Trophoblast cell (in vitro differentiated cells and primary cell): Measurements from ENCODE around the gene PPP1R27.

ENCODE experiments used
- DNase-seq, 2 donors: peaks; one replicate each; pipeline ENCODE4 v3.0.0-alpha.2; 2016
- H2AFZ ChIP-seq: 2 replicates; pipeline ENCODE4 v1.6.1; 2013; ENCODE audit warnings: low read length, moderate library complexity, mild to moderate bottlenecking; ENCODE audit not compliant: insufficient read depth, poor library complexity
- H2AK5ac ChIP-seq: 2 replicates; pipeline ENCODE4 v1.6.1; 2013; ENCODE audit warnings: mild to moderate bottlenecking, low read length
- H2BK120ac ChIP-seq: 2 replicates; pipeline ENCODE4 v1.6.1; 2013; ENCODE audit warnings: low read length, mild to moderate bottlenecking, moderate library complexity; ENCODE audit not compliant: insufficient read depth, poor library complexity
- H2BK12ac ChIP-seq: 2 replicates; pipeline ENCODE4 v1.6.1; 2013; ENCODE audit warnings: mild to moderate bottlenecking, low read length, moderate library complexity
- H2BK5ac ChIP-seq: 2 replicates; pipeline ENCODE4 v1.6.1; 2013; ENCODE audit warnings: low read length, low read depth, moderate library complexity, mild to moderate bottlenecking; ENCODE audit not compliant: poor library complexity
- H3K14ac ChIP-seq: 2 replicates; pipeline ENCODE4 v1.6.1; 2013; ENCODE audit warnings: mild to moderate bottlenecking, low read length
- H3K18ac ChIP-seq: 2 replicates; pipeline ENCODE4 v1.6.1; 2013; ENCODE audit warnings: mild to moderate bottlenecking, low read length
- H3K23ac ChIP-seq: 2 replicates; pipeline ENCODE4 v1.6.1; 2013; ENCODE audit warnings: low read length
- H3K27ac ChIP-seq: 2 replicates; pipeline ENCODE4 v1.5.1; 2013; ENCODE audit warnings: low read depth, mild to moderate bottlenecking, inconsistent platforms, low read length, moderate library complexity
- H3K27me3 ChIP-seq: 2 replicates; pipeline ENCODE4 v1.6.1; 2013; ENCODE audit warnings: inconsistent platforms, mild to moderate bottlenecking, low read length, moderate library complexity; ENCODE audit not compliant: insufficient read depth
- H3K36me3 ChIP-seq, 2 experiments: 1 replicate in 1 of 2; 2 replicates in 1 of 2; pipeline ENCODE4 v1.6.1; 2013; ENCODE audit warnings: low read length in 2 of 2, mild to moderate bottlenecking in 2 of 2, moderate library complexity in 1 of 2; ENCODE audit not compliant: insufficient read depth in 2 of 2, control insufficient read depth in 1 of 2
- H3K4ac ChIP-seq: 2 replicates; pipeline ENCODE4 v1.6.1; 2013; ENCODE audit warnings: low read depth, mild to moderate bottlenecking, low read length, moderate library complexity
- H3K4me1 ChIP-seq, 2 experiments: 1 replicate in 1 of 2; 2 replicates in 1 of 2; pipeline ENCODE4 v1.6.1; 2013; ENCODE audit warnings: low read length in 2 of 2, mild to moderate bottlenecking in 2 of 2, moderate library complexity in 1 of 2; ENCODE audit not compliant: insufficient read depth in 2 of 2, control insufficient read depth in 1 of 2
- H3K4me2 ChIP-seq: 2 replicates; pipeline ENCODE4 v1.6.1; 2013; ENCODE audit warnings: inconsistent platforms, mild to moderate bottlenecking, low read length, moderate library complexity
- H3K4me3 ChIP-seq: 2 replicates; pipeline ENCODE4 v1.5.1; 2013; ENCODE audit warnings: mild to moderate bottlenecking, low read depth, low read length, inconsistent platforms
- H3K79me1 ChIP-seq: one replicate; pipeline ENCODE4 v1.6.1; 2013; ENCODE audit warnings: low read length
- H3K79me2 ChIP-seq: 2 replicates; pipeline ENCODE4 v1.6.1; 2013; ENCODE audit warnings: low read length, mild to moderate bottlenecking; ENCODE audit not compliant: control insufficient read depth, insufficient read depth, poor library complexity
- H3K9ac ChIP-seq: 2 replicates; pipeline ENCODE4 v1.6.1; 2013; ENCODE audit warnings: mild to moderate bottlenecking, low read length
- H3K9me3 ChIP-seq: 2 replicates; pipeline ENCODE4 v1.6.1; 2013; ENCODE audit warnings: low read depth, mild to moderate bottlenecking, control low read depth, inconsistent platforms, low read length; ENCODE audit not compliant: insufficient read depth
- H4K12ac ChIP-seq: 2 replicates; pipeline ENCODE4 v1.6.1; 2013; ENCODE audit warnings: low read depth, mild to moderate bottlenecking, low read length, moderate library complexity
- H4K8ac ChIP-seq: 2 replicates; pipeline ENCODE4 v1.6.1; 2013; ENCODE audit warnings: low read depth, mild to moderate bottlenecking, low read length, moderate library complexity
- H4K91ac ChIP-seq: one replicate; pipeline ENCODE4 v1.6.1; 2013; ENCODE audit warnings: low read depth, mild to moderate bottlenecking, low read length, moderate library complexity
- WGBS: extraction: QIAGEN DNeasy Blood & Tissue Kit; methylation state at CpG from one replicate; pipeline ENCODE4 v1.1.7; 2013; ENCODE audit warnings: missing lambda C conversion rate; ENCODE audit not compliant: insufficient read length, insufficient coverage; ENCODE audit errors: extremely low coverage; 5-methylcytosine and 5-hydroxymethylcytosine counted together

PPP1R27 gene

GRCh38 chr17:81854974-81855774, 20.3 kb upstream of the PPP1R27 start:
- Histone ChIP-seq H2BK120ac (no peak overlapping the region), H3K27me3 (no peaks in the 10 kb centered on the region), H4K91ac (no peak overlapping the region), H3K9ac (no peak overlapping the region), H3K27ac (no peak overlapping the region), H3K79me1 (peaks cover 7% of the 10 kb centered on the region), H4K8ac (no peak overlapping the region), H3K9me3 (no peaks in the 10 kb centered on the region), H2BK12ac (no peak overlapping the region), H3K23ac (no peak overlapping the region), H2AFZ (no peak overlapping the region), H3K36me3 (peaks cover 79% of the 10 kb centered on the region in 2 experiments), H2BK5ac (no peak overlapping the region), H2AK5ac (no peak overlapping the region), H3K79me2 (peaks cover 25% of the 10 kb centered on the region), H4K12ac (no peak overlapping the region), H3K4me3 (no peak overlapping the region), H3K14ac (no peak overlapping the region), H3K18ac (no peak overlapping the region), H3K4me2 (no peak overlapping the region), H3K4ac (peak overlapping the region; percentile 58), H3K4me1 (peaks cover 11 to 14% of the 10 kb centered on the region in 2 experiments)
- WGBS, result no CpG with 5 or more reads among the region's 29 CpGs
- no peak for DNase-seq

- H4K91ac ChIP-seq, result no peak overlapping the region
- no peak overlapping the region for H3K14ac ChIP-seq
- H3K9ac ChIP-seq, result no peak overlapping the region
- H3K18ac ChIP-seq, result no peak overlapping the region
- DNase-seq, result no peak
- H4K8ac ChIP-seq, result no peak overlapping the region
- no peak overlapping the region for H3K23ac ChIP-seq
- no peak overlapping the region for H2BK5ac ChIP-seq
- peaks cover 79 to 83% of the 10 kb centered on the region in 2 experiments for H3K36me3 ChIP-seq
- no peak overlapping the region for H2BK120ac ChIP-seq
- H2BK12ac ChIP-seq, result no peak overlapping the region
- no peak overlapping the region for H2AFZ ChIP-seq
- H3K27me3 ChIP-seq, result no peaks in the 10 kb centered on the region
- no peak overlapping the region for H2AK5ac ChIP-seq
- no peak overlapping the region for H4K12ac ChIP-seq
- H3K4me3 ChIP-seq, result no peak overlapping the region
- no peaks in the 10 kb centered on the region for H3K4me1 ChIP-seq
- no peak overlapping the region for H3K27ac ChIP-seq
- no peak overlapping the region for H3K4me2 ChIP-seq
- no peak overlapping the region for H3K4ac ChIP-seq
- H3K9me3 ChIP-seq, result no peaks in the 10 kb centered on the region
- H3K79me2 ChIP-seq, result no peaks in the 10 kb centered on the region
- H3K79me1 ChIP-seq, result no peaks in the 10 kb centered on the region
- WGBS, result no CpG with 5 or more reads among the region's 12 CpGs
These were observed 17.4 kb upstream of the PPP1R27 start for GRCh38 chr17:81852237-81852636.

- DNase-seq, result no peak
- Histone ChIP-seq H3K27me3 (no peaks in the 10 kb centered on the region), H3K36me3 (peaks cover 82 to 84% of the 10 kb centered on the region in 2 experiments), H3K4ac (peak overlapping the region; percentile 40), H2BK12ac (no peak overlapping the region), H4K8ac (no peak overlapping the region), H2AFZ (no peak overlapping the region), H2AK5ac (no peak overlapping the region), H2BK120ac (no peak overlapping the region), H3K4me3 (no peak overlapping the region), H3K4me1 (no peaks in the 10 kb centered on the region), H3K14ac (no peak overlapping the region), H3K27ac (no peak overlapping the region), H3K9ac (no peak overlapping the region), H3K23ac (no peak overlapping the region), H2BK5ac (no peak overlapping the region), H3K9me3 (no peaks in the 10 kb centered on the region), H3K4me2 (no peak overlapping the region), H3K79me1 (no peaks in the 10 kb centered on the region), H3K18ac (no peak overlapping the region), H3K79me2 (no peaks in the 10 kb centered on the region), H4K12ac (no peak overlapping the region), H4K91ac (no peak overlapping the region)
- WGBS, result no CpG with 5 or more reads among the region's 16 CpGs
These were observed 16.6 kb upstream of the PPP1R27 start for GRCh38 chr17:81851423-81851822.

- Histone ChIP-seq H3K14ac (no peak overlapping the region), H3K4me2 (no peak overlapping the region), H3K79me1 (no peaks in the 10 kb centered on the region), H4K8ac (no peak overlapping the region), H3K36me3 (peaks cover 84 to 86% of the 10 kb centered on the region in 2 experiments), H2AFZ (no peak overlapping the region), H4K91ac (no peak overlapping the region), H3K79me2 (no peaks in the 10 kb centered on the region), H3K4me1 (no peaks in the 10 kb centered on the region), H2BK12ac (no peak overlapping the region), H3K27ac (no peak overlapping the region), H3K9ac (no peak overlapping the region), H2BK120ac (no peak overlapping the region), H3K4me3 (no peak overlapping the region), H2AK5ac (no peak overlapping the region), H3K4ac (no peak overlapping the region), H3K23ac (no peak overlapping the region), H3K9me3 (no peaks in the 10 kb centered on the region), H3K18ac (no peak overlapping the region), H3K27me3 (no peaks in the 10 kb centered on the region), H4K12ac (no peak overlapping the region), H2BK5ac (no peak overlapping the region)
- no peak for DNase-seq
- WGBS, result no CpG with 5 or more reads among the region's 12 CpGs
These were observed 14.6 kb upstream of the PPP1R27 start for GRCh38 chr17:81849457-81849856.
